ENCODE results near the gene LGI4. TPM values are rescaled to one million over a fixed set of nuclear protein-coding genes. Genes with fewer than 3 reads are reported as not detected.

Gene LGI4
- total RNA-seq, 1 experiment from 2014 or later: 0.32 TPM

- no TSS peak for BruUV-seq (replicated peaks)
- Histone ChIP-seq H3K79me2 (ENCODE audit: insufficient read depth, low read length) (peaks cover 30% of the 10 kb centered on the region; the same call in 1 of the 2 replicates), H3K4me1 (ENCODE audit: control insufficient read depth in 1 of 2, insufficient read depth in 2 of 2, low read length in 2 of 2) (peaks cover 8 to 42% of the 10 kb centered on the region in 2 experiments), H3K4me3 (replicated peaks in 1 of 2; ENCODE audit: low read depth in 1 of 2, low read length in 2 of 2) (peak within 1 kb of the TSS; percentile 75 to 95), H2AFZ (ENCODE audit: low read depth, low read length, poor library complexity, severe bottlenecking) (no peak within 1 kb of the TSS), H3K9ac (ENCODE audit: low read length) (peak within 1 kb of the TSS; percentile 93), H3K9me3 (ENCODE audit: control insufficient read depth in 1 of 2, insufficient read depth in 1 of 2, low read depth in 1 of 2, low read length in 2 of 2) (no peaks in the 10 kb centered on the region), H3K27me3 (ENCODE audit: insufficient read depth, low read length) (no peaks in the 10 kb centered on the region), H3K4me2 (ENCODE audit: low read length) (peak within 1 kb of the TSS; percentile 98), H3K36me3 (ENCODE audit: control insufficient read depth in 1 of 2, insufficient read depth in 2 of 2, low read length in 2 of 2) (peaks cover 6 to 32% of the 10 kb centered on the region in 2 experiments; a peak in 3 of 4 replicates), H3K9me2 (ENCODE audit: insufficient read depth) (no peaks in the 10 kb centered on the region), H3K27ac (ENCODE audit: low read depth, low read length) (peak within 1 kb of the TSS; percentile 87), H4K20me1 (ENCODE audit: insufficient read depth) (no peaks in the 10 kb centered on the region)
- ATAC-seq: peak; percentile 79
- ChIA-PET RAD21 (ENCODE audit: low non-redundant PET in 1 of 2, low total read pairs in 2 of 2, uncharacterized antibody in 2 of 2, unreplicated experiment in 2 of 2) (interaction anchor here (0.6 kb wide), 2 partner anchors 14 to 115 kb away, joined by 3 to 5 read pairs; no protein-coding TSS in a partner anchor), CTCF (interaction anchor here (0.7 to 1.5 kb wide), 7 partner anchors 9 to 99 kb away, joined by 3 to 5 read pairs (median 5); partner anchors contain the start of gene LGI4), POLR2A (no interaction called here)
- DNase-seq (ENCODE audit: low read depth, low spot score): no peak
- intact Hi-C loops (cut with micrococcal nuclease): no loop called here
- TF ChIP-seq, protein P1, sequence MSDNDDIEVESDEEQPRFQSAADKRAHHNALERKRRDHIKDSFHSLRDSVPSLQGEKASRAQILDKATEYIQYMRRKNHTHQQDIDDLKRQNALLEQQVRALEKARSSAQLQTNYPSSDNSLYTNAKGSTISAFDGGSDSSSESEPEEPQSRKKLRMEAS (IDR thresholded peaks at IDR 0.05): peak; percentile 76
- TF ChIP-seq SIN3A (IDR thresholded peaks at IDR 0.05; ENCODE audit: low read depth) (peak; percentile 80; the same call in 1 of the 2 replicates), ATF3 (IDR thresholded peaks at IDR 0.05) (no peak), REST (IDR thresholded peaks at IDR 0.05; ENCODE audit: low read depth) (no peak), FOSL1 (IDR thresholded peaks at IDR 0.05; ENCODE audit: low read depth) (no peak), POLR2AphosphoS5 (IDR thresholded peaks at IDR 0.05; ENCODE audit: low read depth, low read length) (peak; percentile 81), POLR2A (IDR thresholded peaks at IDR 0.05; ENCODE audit: borderline replicate concordance, extremely low read depth, insufficient read depth, insufficient read length) (peak; percentile 41), EGR1 (IDR thresholded peaks at IDR 0.05; ENCODE audit: low read depth) (peak; percentile 29; the same call in 1 of the 2 replicates), YY1 (IDR thresholded peaks at IDR 0.05; ENCODE audit: extremely low read depth, insufficient replicate concordance, low read depth, low read length) (peak; percentile 23), ZFX (IDR thresholded peaks at IDR 0.05) (peak; percentile 38)
Measured at GRCh38 chr19:35154525-35155406, 19.9 kb upstream of the LGI4 start, which contains the start of gene FXYD5. FXYD5 (plus strand) TSS chr19:35154735; CDS start chr19:35155551, 816 bp downstream.
